Measurements from ENCODE around the gene INPP5J.
"Not testable (repeated sequence)": the region's sequence is repeated elsewhere in the genome, so short reads cannot be mapped to it uniquely, and the experiment has no call there.

The INPP5J gene

GRCh38 chr22:31122532-31123291 lies at the start of gene INPP5J:
Gene INPP5J (plus strand): TSS chr22:31122966. CDS start chr22:31123015, 49 bp downstream.
- no peak for DNase-seq

- DNase-seq, result not testable (repeated sequence)
Observed at GRCh38 chr22:31073125-31073524, 49.6 kb upstream of the INPP5J start.

GRCh38 chr22:31073545-31074145 lies 49.1 kb upstream of the INPP5J start:
- DNase-seq, result not testable (repeated sequence)

- DNase-seq, result no peak
Observed at GRCh38 chr22:31075961-31076360, 46.8 kb upstream of the INPP5J start.

- no peak for DNase-seq
Observed at GRCh38 chr22:31077681-31078080, 45.1 kb upstream of the INPP5J start.

GRCh38 chr22:31078389-31078788 lies 44.4 kb upstream of the INPP5J start:
- not testable (repeated sequence) for DNase-seq

- no peak for DNase-seq
Observed at GRCh38 chr22:31079095-31079642, 43.6 kb upstream of the INPP5J start.

- DNase-seq, result no peak
Observed at GRCh38 chr22:31080164-31080847, 42.5 kb upstream of the INPP5J start.

GRCh38 chr22:31080848-31081649 lies 41.7 kb upstream of the INPP5J start, which contains the start of gene SMTN:
Gene SMTN (plus strand): TSS chr22:31081318. CDS start chr22:31083259, 1,941 bp downstream.
- DNase-seq, result peak; percentile 91

GRCh38 chr22:31081963-31082605 lies 40.7 kb upstream of the INPP5J start:
- DNase-seq, result no peak

- DNase-seq, result peak; percentile 54
Observed at GRCh38 chr22:31082606-31083376, 40.0 kb upstream of the INPP5J start.

- no peak for DNase-seq
Observed at GRCh38 chr22:31083377-31083768, 39.4 kb upstream of the INPP5J start.

GRCh38 chr22:31083923-31084810 lies 38.6 kb upstream of the INPP5J start:
- DNase-seq, result no peak

- DNase-seq, result peak; percentile 85
Observed at GRCh38 chr22:31084811-31085492, 37.8 kb upstream of the INPP5J start.

- no peak for DNase-seq
Observed at GRCh38 chr22:31085493-31085824, 37.3 kb upstream of the INPP5J start.

- no peak for DNase-seq
Observed at GRCh38 chr22:31085928-31086327, 36.8 kb upstream of the INPP5J start.

- no peak for DNase-seq
Observed at GRCh38 chr22:31086703-31087330, 35.9 kb upstream of the INPP5J start.

GRCh38 chr22:31087744-31088215 lies 35.0 kb upstream of the INPP5J start:
- no peak for DNase-seq

Measured in activated T-cell treated with anti-CD3 and anti-CD28 coated beads, Interleukin-2, amount 50 U/mL, for 1 hour (primary cell).